Neural cell (in vitro differentiated cells): ENCODE measurements around the gene PREX1. TPM values are rescaled to one million over a fixed set of nuclear protein-coding genes. Genes with fewer than 3 reads are reported as not detected.

Source experiments
- H2AFZ ChIP-seq: fragments of 200-600, 300-800 bp; sonication (generic), shearing (Covaris generic); 2 replicates; pipeline ENCODE4 v1.6.0; 2014; ENCODE audit warnings: low read depth, mild to moderate bottlenecking, antibody characterized with exemption, low read length, moderate library complexity
- H3F3A ChIP-seq: fragments of 200-600 bp; shearing (Covaris generic); 2 replicates; pipeline ENCODE4 v1.6.1; 2016; ENCODE audit warnings: mild to moderate bottlenecking, moderate library complexity, mixed read lengths, antibody characterized with exemption, low read length; ENCODE audit not compliant: insufficient read depth, poor library complexity, severe bottlenecking
- H3K27ac ChIP-seq: fragments of 200-600, 300-800 bp; sonication (generic), shearing (Covaris generic); 2 replicates; pipeline ENCODE4 v1.5.1; 2014; ENCODE audit warnings: mild to moderate bottlenecking, low read length, moderate library complexity
- H3K27me3 ChIP-seq: fragments of 300-800, 200-600 bp; sonication (generic), shearing (Covaris generic); 2 replicates; pipeline ENCODE4 v1.6.0; 2014; ENCODE audit warnings: mild to moderate bottlenecking, low read depth, low read length, moderate library complexity; ENCODE audit not compliant: insufficient read depth
- H3K36me3 ChIP-seq: fragments of 300-800, 200-600 bp; sonication (generic), shearing (Covaris generic); 2 replicates; pipeline ENCODE4 v1.5.1; 2014; ENCODE audit warnings: mild to moderate bottlenecking, antibody characterized with exemption, low read length, moderate library complexity; ENCODE audit not compliant: insufficient read depth
- H3K4me2 ChIP-seq: fragments of 300-800, 200-600 bp; sonication (generic), shearing (Covaris generic); 2 replicates; pipeline ENCODE4 v1.6.0; 2014; ENCODE audit warnings: mild to moderate bottlenecking, low read length
- H3K4me3 ChIP-seq: fragments of 300-800, 200-600 bp; sonication (generic), shearing (Covaris generic); 2 replicates; pipeline ENCODE4 v1.5.1; 2014; ENCODE audit warnings: mild to moderate bottlenecking, low read length, moderate library complexity
- H3K79me2 ChIP-seq: fragments of 200-600 bp; shearing (Covaris generic); replicated peaks from 2 replicates; pipeline ENCODE4 v1.6.0; 2014; ENCODE audit warnings: mild to moderate bottlenecking, low read length, moderate library complexity; ENCODE audit not compliant: insufficient read depth
- H3K9ac ChIP-seq: fragments of 300-800, 200-600 bp; sonication (generic), shearing (Covaris generic); 2 replicates; pipeline ENCODE4 v1.6.1; 2016; ENCODE audit warnings: mild to moderate bottlenecking, low read length, mixed read lengths
- H3K9me2 ChIP-seq: fragments of 200-600 bp; shearing (Covaris generic); 2 replicates; pipeline ENCODE4 v1.6.1; 2016; ENCODE audit warnings: mild to moderate bottlenecking, low read length, mixed read lengths; ENCODE audit not compliant: insufficient read depth
- H3K9me3 ChIP-seq: fragments of 200-600, 300-800 bp; sonication (generic), shearing (Covaris generic); 2 replicates; pipeline ENCODE4 v1.6.1; 2016; ENCODE audit warnings: mild to moderate bottlenecking, mixed run types, low read length, moderate library complexity, mixed read lengths
- H4K20me1 ChIP-seq: fragments of 200-600 bp; shearing (Covaris generic); 2 replicates; pipeline ENCODE4 v1.6.1; 2016; ENCODE audit warnings: mild to moderate bottlenecking, mixed run types; ENCODE audit not compliant: insufficient read depth
- CTCF ChIP-seq: fragments of 450-650 bp; IDR thresholded peaks from 2 replicates; pipeline ENCODE4 v1.5.1; 2014; ENCODE audit warnings: antibody characterized with exemption, mild to moderate bottlenecking, moderate library complexity; ENCODE audit not compliant: poor library complexity, severe bottlenecking
- EP300 ChIP-seq: fragments of 450-650 bp; conservative IDR thresholded peaks from 2 replicates; pipeline ENCODE4 v1.6.1; 2014; ENCODE audit warnings: antibody characterized with exemption, mild to moderate bottlenecking, moderate library complexity; ENCODE audit not compliant: poor library complexity, severe bottlenecking
- EZH2 ChIP-seq: fragments of 200-600, 300-800 bp; shearing (Covaris generic), sonication (generic); IDR thresholded peaks from 2 replicates; pipeline ENCODE4 v1.6.1; 2014; ENCODE audit warnings: antibody characterized with exemption, low read length, borderline replicate concordance, mild to moderate bottlenecking; ENCODE audit not compliant: insufficient read depth, poor library complexity, severe bottlenecking
- MXI1 ChIP-seq: fragments of 450-650 bp; conservative IDR thresholded peaks from 2 replicates; pipeline ENCODE4 v1.6.1; 2014; ENCODE audit warnings: antibody characterized with exemption, mild to moderate bottlenecking; ENCODE audit not compliant: poor library complexity, severe bottlenecking
- POLR2AphosphoS5 ChIP-seq: IDR thresholded peaks from 2 replicates; pipeline ENCODE4 v1.6.1; 2012
- RAD21 ChIP-seq: fragments of 450-650 bp; conservative IDR thresholded peaks from 2 replicates; pipeline ENCODE4 v1.6.1; 2014; ENCODE audit warnings: antibody characterized with exemption, mild to moderate bottlenecking, moderate library complexity
- SMC3 ChIP-seq: fragments of 450-650 bp; conservative IDR thresholded peaks from 2 replicates; pipeline ENCODE4 v1.6.1; 2014; ENCODE audit warnings: antibody characterized with exemption, mild to moderate bottlenecking, moderate library complexity; ENCODE audit not compliant: poor library complexity
- TAF1 ChIP-seq: IDR thresholded peaks from 2 replicates; pipeline ENCODE4 v1.6.1; 2012; ENCODE audit warnings: low read depth
- polyA plus RNA-seq: library from polyadenylated mRNA; depleted of rRNA; stranded (reverse); fragments of >200 nt; gene quantifications from 2 replicates; pipeline ENCODE4 v1.2.3, GENCODE V29; 2014
- TF ChIP-seq, protein P1 (sequence below): IDR thresholded peaks from 2 replicates; pipeline ENCODE4 v1.6.1; 2012; ENCODE audit warnings: borderline replicate concordance

PREX1 gene
- polyA plus RNA-seq, 1 donor from 2014 or later, result 0.06 TPM

DNA sequence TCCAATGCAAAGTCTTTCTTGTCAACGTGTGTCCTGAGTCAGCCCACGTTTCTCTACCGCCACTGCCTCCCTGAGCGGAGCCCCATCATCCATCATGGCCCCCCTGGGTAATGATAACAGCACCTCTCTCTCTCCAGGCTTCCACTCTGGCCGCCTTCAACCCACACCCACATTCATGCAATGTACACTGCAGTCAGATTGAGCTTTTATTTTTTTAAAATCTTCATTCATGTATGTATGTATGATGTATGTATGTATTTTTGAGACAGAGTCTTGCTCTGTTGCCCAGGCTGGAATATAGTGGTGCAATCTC, 245.2 kb downstream of the PREX1 start:
- Histone ChIP-seq H3K9ac (no peak overlapping the region), H3K4me2 (no peak overlapping the region), H3K9me3 (no peaks in the 10 kb centered on the region), H4K20me1 (no peaks in the 10 kb centered on the region), H3K27me3 (no peaks in the 10 kb centered on the region), H3K79me2 (no peaks in the 10 kb centered on the region), H2AFZ (no peak overlapping the region), H3K36me3 (no peaks in the 10 kb centered on the region), H3K27ac (no peak overlapping the region), H3F3A (no peaks in the 10 kb centered on the region), H3K4me3 (no peak overlapping the region), H3K9me2 (no peaks in the 10 kb centered on the region)
- TF ChIP-seq, protein P1, sequence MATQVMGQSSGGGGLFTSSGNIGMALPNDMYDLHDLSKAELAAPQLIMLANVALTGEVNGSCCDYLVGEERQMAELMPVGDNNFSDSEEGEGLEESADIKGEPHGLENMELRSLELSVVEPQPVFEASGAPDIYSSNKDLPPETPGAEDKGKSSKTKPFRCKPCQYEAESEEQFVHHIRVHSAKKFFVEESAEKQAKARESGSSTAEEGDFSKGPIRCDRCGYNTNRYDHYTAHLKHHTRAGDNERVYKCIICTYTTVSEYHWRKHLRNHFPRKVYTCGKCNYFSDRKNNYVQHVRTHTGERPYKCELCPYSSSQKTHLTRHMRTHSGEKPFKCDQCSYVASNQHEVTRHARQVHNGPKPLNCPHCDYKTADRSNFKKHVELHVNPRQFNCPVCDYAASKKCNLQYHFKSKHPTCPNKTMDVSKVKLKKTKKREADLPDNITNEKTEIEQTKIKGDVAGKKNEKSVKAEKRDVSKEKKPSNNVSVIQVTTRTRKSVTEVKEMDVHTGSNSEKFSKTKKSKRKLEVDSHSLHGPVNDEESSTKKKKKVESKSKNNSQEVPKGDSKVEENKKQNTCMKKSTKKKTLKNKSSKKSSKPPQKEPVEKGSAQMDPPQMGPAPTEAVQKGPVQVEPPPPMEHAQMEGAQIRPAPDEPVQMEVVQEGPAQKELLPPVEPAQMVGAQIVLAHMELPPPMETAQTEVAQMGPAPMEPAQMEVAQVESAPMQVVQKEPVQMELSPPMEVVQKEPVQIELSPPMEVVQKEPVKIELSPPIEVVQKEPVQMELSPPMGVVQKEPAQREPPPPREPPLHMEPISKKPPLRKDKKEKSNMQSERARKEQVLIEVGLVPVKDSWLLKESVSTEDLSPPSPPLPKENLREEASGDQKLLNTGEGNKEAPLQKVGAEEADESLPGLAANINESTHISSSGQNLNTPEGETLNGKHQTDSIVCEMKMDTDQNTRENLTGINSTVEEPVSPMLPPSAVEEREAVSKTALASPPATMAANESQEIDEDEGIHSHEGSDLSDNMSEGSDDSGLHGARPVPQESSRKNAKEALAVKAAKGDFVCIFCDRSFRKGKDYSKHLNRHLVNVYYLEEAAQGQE, result no peak
- TF ChIP-seq MXI1, result no peak
- TF ChIP-seq EZH2, result no peak
- no peak for TF ChIP-seq SMC3
- TF ChIP-seq CTCF, result no peak
- TF ChIP-seq EP300, result no peak
- no peak for TF ChIP-seq POLR2AphosphoS5
- no peak for TF ChIP-seq TAF1
- TF ChIP-seq RAD21, result no peak

- TF ChIP-seq MXI1, result no peak
- TF ChIP-seq TAF1, result no peak
- TF ChIP-seq, protein P1, result no peak
- TF ChIP-seq EZH2, result no peak
- no peak for TF ChIP-seq EP300
- no peak for TF ChIP-seq SMC3
- TF ChIP-seq CTCF, result no peak
- no peak for TF ChIP-seq POLR2AphosphoS5
- no peak for TF ChIP-seq RAD21
- Histone ChIP-seq H3F3A (no peaks in the 10 kb centered on the region), H2AFZ (no peak overlapping the region), H3K79me2 (no peaks in the 10 kb centered on the region), H3K9me2 (no peaks in the 10 kb centered on the region), H3K9ac (no peak overlapping the region), H3K4me2 (no peak overlapping the region), H4K20me1 (no peaks in the 10 kb centered on the region), H3K27ac (no peak overlapping the region), H3K9me3 (no peaks in the 10 kb centered on the region), H3K36me3 (no peaks in the 10 kb centered on the region), H3K27me3 (no peaks in the 10 kb centered on the region), H3K4me3 (no peak overlapping the region)
Measured at GRCh38 chr20:48581167-48581566, 246.6 kb downstream of the PREX1 start.
